NCI-H526 (cell line): ENCODE measurements around the gene QRFP.
"Not testable (repeated sequence)": the region's sequence is repeated elsewhere in the genome, so short reads cannot be mapped to it uniquely, and the experiment has no call there.

Source experiments
- DNase-seq, 2 experiments: peaks; one replicate each; lab custom pipeline; 2025; lab: John Stamatoyannopoulos, UW

The QRFP gene

DNA sequence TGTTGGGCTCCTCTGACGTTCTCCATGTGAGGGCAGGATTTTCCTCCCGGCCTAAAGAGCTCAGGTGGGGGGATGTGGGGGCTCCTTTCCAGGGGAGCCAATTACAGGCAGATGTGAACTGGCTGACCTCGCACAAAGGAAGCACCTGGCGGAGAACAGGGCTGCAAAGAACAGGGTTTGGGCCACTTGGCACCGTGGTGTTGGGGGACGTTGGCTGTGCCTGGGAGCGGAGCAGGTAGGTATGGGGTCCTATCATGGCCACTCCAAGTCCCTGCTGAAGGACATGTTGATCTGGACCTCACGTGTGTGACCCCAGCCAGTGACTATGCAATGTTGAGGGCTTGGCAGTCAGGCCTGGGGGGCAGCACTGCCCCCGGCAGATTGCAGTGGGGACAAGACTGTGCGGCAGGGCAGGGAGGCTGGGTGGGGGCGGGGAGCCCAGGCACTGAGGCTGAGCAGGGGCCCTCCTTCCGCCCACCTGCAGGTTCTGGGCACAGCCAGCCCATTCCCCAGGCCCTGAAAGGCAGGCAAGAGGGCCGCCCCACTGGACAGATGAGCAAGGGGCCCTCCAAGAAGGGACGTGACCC is 23.0 kb upstream of the QRFP start:
- DNase-seq, result no peak

DNA sequence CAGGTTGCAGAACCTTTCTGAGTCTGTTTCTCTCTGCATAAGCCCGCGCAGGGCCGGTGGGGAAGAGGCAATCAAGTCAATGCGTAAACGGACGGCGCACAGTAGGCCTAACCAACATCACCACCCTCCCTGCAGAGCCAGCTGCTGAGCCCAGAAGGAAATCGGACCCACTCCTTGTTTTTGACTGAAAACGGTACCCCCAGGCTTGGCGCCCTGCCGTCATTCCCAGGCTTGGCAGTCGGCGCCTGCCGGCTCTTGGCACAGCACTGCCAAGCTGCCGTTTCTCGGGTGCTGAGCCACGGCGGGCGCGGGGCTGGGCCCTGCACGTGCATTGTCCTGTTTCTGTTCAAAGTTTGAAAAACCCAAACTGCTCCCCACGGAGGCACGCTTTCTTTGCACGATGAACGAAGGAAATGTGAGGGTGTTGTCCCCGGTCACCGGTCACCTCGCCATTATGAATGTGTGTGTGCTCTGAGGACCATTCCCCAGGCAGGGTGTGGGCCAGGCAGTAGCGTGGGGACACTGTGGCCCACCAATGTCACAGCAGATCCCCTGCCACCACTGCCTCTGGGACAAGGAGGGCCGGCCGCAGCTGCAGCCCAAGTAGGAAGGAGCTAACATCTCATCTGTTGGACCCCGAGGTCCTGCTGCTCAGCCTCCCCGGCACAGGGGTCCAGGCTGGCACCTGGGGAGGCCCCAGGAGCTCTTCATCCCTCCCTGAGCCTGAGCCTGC is 22.4 kb upstream of the QRFP start:
- DNase-seq, result no peak

- no peak for DNase-seq
Measured at GRCh38 chr9:130918101-130918825, 21.7 kb upstream of the QRFP start.

GRCh38 chr9:130917168-130917960 is 20.8 kb upstream of the QRFP start:
- DNase-seq, result no peak

- DNase-seq, result no peak
Measured at GRCh38 chr9:130915096-130915447, 18.5 kb upstream of the QRFP start.

- DNase-seq, result no peak
Measured at GRCh38 chr9:130914417-130915095, 17.9 kb upstream of the QRFP start.

GRCh38 chr9:130913599-130914416 is 17.2 kb upstream of the QRFP start:
- DNase-seq, result no peak

DNA sequence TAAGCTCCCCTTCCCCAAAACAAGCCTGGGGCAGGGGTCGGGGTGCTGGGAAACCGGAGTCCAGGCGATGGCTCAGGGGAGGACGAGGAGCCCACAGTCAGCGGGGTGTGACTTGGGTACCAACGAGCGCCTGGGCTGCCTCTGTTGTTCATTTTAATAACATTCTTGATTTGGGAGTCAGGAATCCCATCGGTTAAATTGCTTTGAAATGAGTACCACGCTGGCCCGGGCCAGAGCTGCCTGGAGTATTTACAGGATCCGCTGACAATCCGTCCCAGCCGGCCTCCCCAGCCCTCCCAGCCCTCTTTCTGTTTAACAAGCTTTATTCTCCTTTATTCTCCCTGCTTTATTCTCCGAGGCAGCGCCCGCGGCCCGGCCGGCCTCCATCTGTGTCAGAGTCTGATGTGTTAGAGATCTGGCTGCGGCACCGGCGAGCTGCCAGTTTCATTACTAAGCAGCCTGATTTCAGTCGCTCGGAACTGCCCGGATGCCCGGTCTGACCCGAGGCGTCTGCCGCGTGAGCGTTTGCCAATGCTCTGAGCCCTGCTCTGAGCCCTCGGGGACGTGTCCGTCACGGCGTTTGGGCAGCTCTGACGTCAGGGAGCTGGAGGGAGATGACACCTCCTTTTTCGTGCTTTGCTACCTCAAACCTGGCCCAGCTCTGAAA is 16.5 kb upstream of the QRFP start:
- no peak for DNase-seq

DNA sequence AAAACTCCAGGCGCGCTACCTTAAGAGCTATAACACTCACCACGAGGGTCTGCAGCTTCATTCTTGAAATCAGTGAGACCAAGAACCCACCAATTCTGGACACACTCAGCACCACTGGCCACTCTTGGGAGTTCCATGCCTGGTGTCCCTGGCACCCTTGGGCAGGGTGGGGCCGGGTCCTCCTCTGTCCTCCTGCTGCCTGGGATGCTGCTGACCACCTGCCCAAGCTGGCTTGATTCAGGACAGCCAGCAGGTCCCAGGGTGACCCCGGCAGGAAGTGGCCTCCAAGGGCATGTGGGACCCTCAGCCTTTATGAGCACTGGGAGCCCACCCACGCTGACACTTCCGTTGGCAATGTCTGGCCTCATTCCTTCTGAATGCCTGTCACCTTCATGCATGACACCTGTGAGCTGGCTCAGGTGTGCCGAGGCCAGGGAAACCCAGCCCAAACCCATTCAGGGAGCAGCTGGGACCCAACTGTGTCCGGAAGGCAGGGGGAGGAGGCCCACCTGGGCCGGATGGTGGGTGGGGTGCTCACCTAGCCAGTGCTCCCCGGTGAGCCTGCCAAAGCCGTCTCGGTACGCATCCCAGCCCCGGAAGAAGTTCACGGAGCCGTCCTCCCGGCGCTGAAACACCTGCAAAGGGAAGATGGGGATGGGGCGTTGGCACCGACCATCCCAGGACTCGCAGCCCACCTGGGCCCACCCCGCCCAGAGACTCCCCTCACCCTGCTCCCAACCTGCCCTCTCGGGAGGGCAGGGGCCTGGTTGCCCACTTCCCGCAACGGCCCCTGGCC is 14.8 kb upstream of the QRFP start:
- DNase-seq, result no peak

DNA sequence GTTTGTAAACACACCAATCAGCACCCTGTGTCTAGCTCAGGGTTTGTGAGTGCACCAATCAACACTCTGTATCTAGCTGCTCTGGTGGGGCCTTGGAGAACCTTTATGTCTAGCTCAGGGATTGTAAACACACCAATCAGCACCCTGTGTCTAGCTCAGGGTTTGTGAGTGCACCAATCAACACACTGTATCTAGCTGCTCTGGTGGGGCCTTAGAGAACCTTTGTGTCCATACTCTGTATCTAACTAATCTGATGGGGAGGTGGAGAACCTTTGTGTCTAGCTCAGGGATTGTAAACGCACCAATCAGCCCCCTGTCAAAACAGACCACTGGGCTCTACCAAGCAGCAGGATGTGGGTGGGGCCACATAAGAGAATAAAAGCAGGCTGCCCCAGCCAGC is 14.1 kb upstream of the QRFP start:
- not testable (repeated sequence) for DNase-seq

GRCh38 chr9:130910041-130910440 is 13.4 kb upstream of the QRFP start:
- DNase-seq, result not testable (repeated sequence)

- no peak for DNase-seq
Measured at GRCh38 chr9:130908878-130909355, 12.3 kb upstream of the QRFP start.

DNA sequence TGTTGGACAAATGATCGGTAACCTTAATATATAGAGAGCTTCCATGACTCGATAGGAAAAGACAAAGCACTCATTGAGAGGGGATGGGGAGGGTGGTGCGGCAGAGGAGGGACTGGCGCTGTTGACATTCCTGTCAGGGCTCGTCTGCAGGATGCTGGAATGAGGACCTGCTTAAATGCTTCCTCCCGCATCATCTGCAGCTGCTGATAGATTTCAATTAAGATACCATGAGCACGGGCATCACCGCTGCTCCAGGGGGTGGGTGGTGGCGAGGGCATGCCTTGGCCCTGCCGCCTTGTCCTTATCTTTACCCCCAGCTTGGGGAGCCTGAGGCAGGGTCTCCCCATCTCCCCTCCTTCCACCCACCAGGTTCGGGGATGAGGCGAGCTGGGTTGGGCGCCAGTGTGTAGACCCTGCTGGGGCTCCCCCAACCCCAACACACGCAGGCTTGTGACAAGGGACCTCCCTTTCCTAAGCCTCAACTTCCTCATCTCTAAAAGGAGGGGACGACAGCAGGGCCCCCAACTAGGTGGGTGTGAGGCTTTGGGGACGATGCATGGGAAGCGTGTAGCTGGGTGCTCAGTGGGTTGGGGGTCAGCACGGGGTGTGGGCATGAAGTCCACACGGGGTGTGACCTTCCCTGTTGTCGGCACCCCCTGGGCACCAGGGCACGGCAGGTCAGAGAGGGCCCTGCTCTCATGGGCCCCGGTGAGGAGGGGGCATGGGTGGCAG is 11.7 kb upstream of the QRFP start:
- DNase-seq, result no peak

DNA sequence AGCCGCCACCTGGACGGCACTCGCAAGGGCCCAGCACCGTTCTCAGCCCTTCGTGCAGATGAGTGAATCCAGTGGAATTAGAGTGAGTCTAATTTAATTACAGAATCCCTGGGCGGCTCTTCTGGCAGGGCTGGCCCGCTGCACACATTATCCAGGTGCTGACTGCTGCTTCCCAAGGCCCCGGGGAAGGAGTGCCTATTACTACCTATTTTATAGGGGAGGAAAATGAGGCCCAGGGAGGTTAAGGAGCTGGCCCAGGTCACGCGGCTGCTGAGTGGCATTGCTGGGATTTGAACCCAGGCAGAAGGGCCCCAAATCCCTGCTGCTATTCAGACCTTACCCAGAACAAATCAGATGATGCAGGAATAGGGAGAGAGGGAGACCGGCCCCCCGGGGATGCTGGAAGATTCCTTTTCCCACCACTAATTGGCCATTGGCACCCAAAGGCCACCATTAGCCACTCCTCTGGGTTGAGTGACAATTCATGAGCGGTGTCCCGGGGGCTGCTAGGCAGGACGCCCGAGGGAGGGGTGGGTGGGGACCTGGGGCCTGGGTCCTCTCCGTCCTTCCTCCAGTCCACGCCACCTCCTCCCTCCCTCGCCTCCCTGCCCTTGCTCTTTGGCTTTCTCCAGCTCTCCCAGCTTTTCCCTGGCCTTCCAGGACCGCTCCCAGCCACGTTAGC is 10.3 kb upstream of the QRFP start:
- no peak for DNase-seq

DNA sequence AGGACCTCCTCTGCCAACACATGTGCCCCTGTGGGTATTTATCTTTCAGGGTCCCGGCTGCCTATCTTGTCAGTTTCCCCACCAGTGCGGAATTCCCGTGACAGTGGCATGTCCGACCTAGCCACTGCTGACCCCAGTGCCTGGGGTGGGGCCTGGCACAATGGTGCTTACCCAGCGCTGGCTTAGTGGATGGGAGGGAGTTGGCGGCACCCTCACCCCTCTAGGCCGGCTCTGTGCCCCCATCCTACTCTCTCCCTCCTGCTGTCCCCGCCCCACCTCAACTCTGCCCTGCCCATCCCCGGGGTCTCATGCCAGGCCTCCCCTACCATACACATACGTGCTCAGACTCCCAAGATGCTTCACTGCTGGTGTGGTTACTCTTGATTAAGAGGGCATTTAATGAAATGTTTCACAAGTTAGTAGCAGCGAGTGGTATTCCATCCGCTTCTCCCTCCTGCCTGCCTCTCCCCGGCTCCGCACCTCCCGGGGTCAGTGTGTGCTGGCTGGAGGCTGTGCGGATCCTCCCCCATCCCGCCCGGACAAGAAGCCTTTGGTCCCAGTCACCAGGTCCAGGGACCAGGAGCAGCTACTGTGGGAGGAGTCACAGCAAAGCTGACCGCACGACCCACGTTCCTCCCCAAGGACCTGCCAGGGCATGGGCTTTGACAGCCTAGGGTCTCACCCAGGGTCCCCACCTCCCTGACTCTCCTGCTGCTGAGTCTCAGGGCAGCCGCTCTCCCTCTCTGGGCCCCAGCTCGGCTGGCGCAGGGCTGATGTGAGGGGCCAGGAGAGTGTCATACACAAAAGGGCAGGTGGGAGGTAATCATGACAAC is 9.5 kb upstream of the QRFP start:
- no peak for DNase-seq

DNA sequence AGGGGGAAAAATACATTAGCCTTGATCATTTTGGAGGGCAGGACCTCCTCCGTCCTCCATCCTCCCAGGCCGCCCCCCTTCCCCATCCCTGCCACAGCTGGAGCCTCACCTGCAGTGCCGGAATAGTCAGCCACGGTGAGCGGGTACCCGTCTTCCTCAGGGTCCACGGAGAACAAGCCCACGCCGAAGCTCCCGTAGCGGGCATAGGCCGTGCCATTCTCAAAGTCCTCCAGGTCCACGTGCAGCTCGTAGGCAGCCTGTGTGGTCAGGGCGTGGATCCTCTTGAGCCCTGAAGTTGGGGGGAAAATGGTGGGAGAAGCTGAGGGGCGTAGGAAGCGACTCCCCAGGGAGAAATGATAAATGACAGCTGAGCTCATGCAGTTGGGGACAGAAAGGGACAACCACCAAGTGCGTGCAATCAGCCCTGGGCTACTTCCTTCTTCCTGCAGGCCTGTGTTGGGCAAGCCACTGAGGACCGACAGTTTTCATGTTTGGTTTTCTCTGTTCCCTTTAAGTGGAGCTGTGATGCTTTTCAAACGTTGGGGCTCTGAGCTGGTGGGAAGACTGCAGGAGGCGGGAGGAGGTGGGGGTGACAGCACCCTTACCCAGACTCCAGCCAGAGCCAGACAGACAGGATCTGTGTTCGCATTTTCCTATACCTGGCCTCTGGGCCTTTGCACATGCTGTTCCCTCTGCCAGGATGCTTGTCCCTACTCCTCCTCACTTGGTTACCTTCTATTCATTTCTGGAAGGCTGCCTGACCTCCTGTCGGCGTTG is 8.7 kb upstream of the QRFP start:
- DNase-seq, result no peak
